Stimulated activated naive B cell treated with anti-CD40 and anti-IgM and Interleukin-4, amounts not matched to agents 10 μg/mL and 1 μg/mL and 100 μg/mL, for 72 hours (primary cell): ENCODE measurements around the gene DPH7.
A peak's percentile ranks its signal among the peaks of the same experiment; 100 is the strongest.
"Not testable (repeated sequence)": the region's sequence is repeated elsewhere in the genome, so short reads cannot be mapped to it uniquely, and the experiment has no call there.

Source experiments
- ATAC-seq, 2 donors: fragments of 150-1000 bp; cut with Tn5 transposase; replicated peaks; 2 replicates each; pipeline ENCODE4 v1.10.0; 2021; ENCODE audit warnings: moderate library complexity in 1 of 2
- DNase-seq: peaks from one replicate; pipeline ENCODE4 v3.0.0; 2021
- H3K27ac Mint-ChIP-seq: one replicate; pipeline ENCODE4 v1.8.0; 2022; ENCODE audit warnings: mild to moderate bottlenecking, mixed read lengths
- H3K27me3 Mint-ChIP-seq, 2 donors: one replicate each; pipeline ENCODE4 v1.8.0; 2022; ENCODE audit warnings: mixed read lengths in 2 of 2
- H3K36me3 Mint-ChIP-seq, 2 donors: one replicate each; pipeline ENCODE4 v1.8.0; 2022; ENCODE audit warnings: mixed read lengths in 2 of 2, mild to moderate bottlenecking in 1 of 2
- H3K4me1 Mint-ChIP-seq, 2 donors: one replicate each; pipeline ENCODE4 v1.8.0; 2022; ENCODE audit warnings: mixed read lengths in 2 of 2, mild to moderate bottlenecking in 1 of 2
- H3K4me3 Mint-ChIP-seq, 2 donors: one replicate each; pipeline ENCODE4 v1.8.0; 2022; ENCODE audit warnings: mild to moderate bottlenecking in 2 of 2, mixed read lengths in 2 of 2, moderate library complexity in 1 of 2
- H3K9me3 Mint-ChIP-seq, 2 donors: one replicate each; pipeline ENCODE4 v1.8.0; 2022; ENCODE audit warnings: mixed read lengths in 2 of 2, mild to moderate bottlenecking in 1 of 2

DPH7 gene

GRCh38 chr9:137578518-137579258, at the start of gene DPH7:
Gene DPH7, minus strand, starts transcription at chr9:137578925. Its CDS starts 148 bp downstream, at chr9:137578777.
- Mint-ChIP-seq H3K9me3 (no peaks in the 10 kb centered on the region), H3K4me3 (peak within 1 kb of the TSS; percentile 85 to 87), H3K36me3 (peaks cover 38 to 42% of the 10 kb centered on the region in 2 donors), H3K27ac (peak within 1 kb of the TSS; percentile 82), H3K4me1 (peaks cover 22 to 51% of the 10 kb centered on the region in 2 donors), H3K27me3 (no peaks in the 10 kb centered on the region)
- peak; percentile 91 for DNase-seq
- peak; percentile 99 for ATAC-seq

DNA sequence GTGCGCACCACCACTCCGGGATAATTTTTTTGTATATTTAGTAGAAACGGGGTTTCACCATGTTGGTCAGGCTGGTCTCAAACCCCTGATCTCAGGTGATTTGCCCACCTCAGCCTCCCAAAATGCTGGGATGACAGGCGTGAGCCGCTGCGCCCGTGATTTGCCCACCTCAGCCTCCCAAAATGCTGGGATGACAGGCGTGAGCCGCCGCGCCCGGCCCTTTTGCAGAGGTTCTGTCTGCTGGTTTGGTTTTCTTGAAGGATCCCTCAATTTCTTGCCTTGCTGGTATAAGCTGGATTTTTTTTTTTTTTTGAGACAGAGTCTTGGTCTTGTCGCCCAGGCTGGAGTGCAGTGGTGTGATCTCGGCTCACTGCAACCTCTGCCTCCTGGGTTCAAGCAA, 48.7 kb upstream of the DPH7 start:
- H3K9me3 Mint-ChIP-seq, DNase-seq, H3K27me3 Mint-ChIP-seq, H3K27ac Mint-ChIP-seq, ATAC-seq, H3K4me3 Mint-ChIP-seq: not testable (repeated sequence)
- H3K36me3 Mint-ChIP-seq: peaks cover 20 to 34% of the 10 kb centered on the region in 2 donors
- H3K4me1 Mint-ChIP-seq: peaks cover 29 to 67% of the 10 kb centered on the region in 2 donors

DNA sequence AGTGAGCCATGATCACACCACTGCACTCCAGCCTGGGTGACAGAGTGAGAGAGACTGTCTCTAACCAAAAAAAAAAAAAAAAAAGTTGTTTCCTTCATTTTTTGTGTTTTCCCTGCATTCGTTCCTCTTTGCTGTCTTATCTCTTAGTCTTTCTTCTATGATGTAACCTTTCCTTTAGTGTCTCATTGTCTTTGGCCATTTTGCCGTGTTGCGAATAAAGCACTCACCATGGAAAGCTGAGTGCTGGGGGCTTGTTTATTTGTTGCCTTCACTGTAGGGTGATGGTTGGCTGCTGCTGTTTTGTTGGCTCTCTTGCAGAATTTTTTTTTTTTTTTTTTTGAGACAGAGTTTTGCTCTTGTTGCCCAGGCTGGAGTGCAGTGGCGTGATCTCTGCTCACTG, 47.7 kb upstream of the DPH7 start:
- no peaks in the 10 kb centered on the region for H3K27me3 Mint-ChIP-seq
- DNase-seq (no peak), ATAC-seq (no peak)
- H3K9me3 Mint-ChIP-seq: no peaks in the 10 kb centered on the region
- H3K4me3 Mint-ChIP-seq: no peak overlapping the region
- H3K36me3 Mint-ChIP-seq: peaks cover 20 to 38% of the 10 kb centered on the region in 2 donors
- no peak overlapping the region for H3K27ac Mint-ChIP-seq
- H3K4me1 Mint-ChIP-seq: peaks cover 23 to 64% of the 10 kb centered on the region in 2 donors

DNA sequence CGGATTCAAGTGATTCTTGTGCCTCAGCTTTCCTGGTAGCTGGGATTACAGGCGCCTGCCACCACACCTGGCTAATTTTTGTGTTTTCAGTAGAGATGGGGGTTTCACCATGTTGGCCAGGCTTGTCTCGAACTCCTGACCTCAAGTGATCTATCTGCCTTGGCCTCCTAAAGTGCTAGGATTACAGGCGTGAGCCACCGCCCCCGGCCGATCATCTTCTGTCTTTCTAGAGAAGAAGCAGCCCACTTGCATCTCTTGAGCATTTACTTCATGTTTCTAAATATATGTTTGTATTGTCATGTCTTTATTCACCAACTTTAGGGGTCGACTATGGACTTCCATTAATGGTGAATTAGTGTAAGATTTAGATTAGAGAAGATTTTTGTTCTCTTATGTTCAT, 43.5 kb upstream of the DPH7 start:
- H3K4me3 Mint-ChIP-seq, DNase-seq, H3K9me3 Mint-ChIP-seq, ATAC-seq, H3K27me3 Mint-ChIP-seq: not testable (repeated sequence)
- peaks cover 14 to 33% of the 10 kb centered on the region in 2 donors for H3K36me3 Mint-ChIP-seq
- peaks cover 23 to 66% of the 10 kb centered on the region in 2 donors for H3K4me1 Mint-ChIP-seq
- peak overlapping the region; percentile 14 for H3K27ac Mint-ChIP-seq

- ATAC-seq: no peak
- Mint-ChIP-seq H3K36me3 (peaks cover 12 to 30% of the 10 kb centered on the region in 2 donors), H3K4me3 (peak overlapping the region in 1 of 2 donors; percentile 10), H3K9me3 (no peaks in the 10 kb centered on the region), H3K4me1 (peaks cover 23 to 69% of the 10 kb centered on the region in 2 donors), H3K27me3 (no peaks in the 10 kb centered on the region), H3K27ac (no peak overlapping the region)
- no peak for DNase-seq
Observed at GRCh38 chr9:137621131-137621757, 42.5 kb upstream of the DPH7 start.

- peak overlapping the region; percentile 10 to 35 for H3K4me3 Mint-ChIP-seq
- peaks cover 24 to 67% of the 10 kb centered on the region in 2 donors for H3K4me1 Mint-ChIP-seq
- H3K27me3 Mint-ChIP-seq: no peaks in the 10 kb centered on the region
- H3K9me3 Mint-ChIP-seq: no peaks in the 10 kb centered on the region
- ATAC-seq: no peak
- peaks cover 11 to 31% of the 10 kb centered on the region in 2 donors for H3K36me3 Mint-ChIP-seq
- H3K27ac Mint-ChIP-seq: peak overlapping the region; percentile 5
- DNase-seq: no peak
Observed at GRCh38 chr9:137620581-137620980, 41.9 kb upstream of the DPH7 start.

GRCh38 chr9:137620048-137620405, 41.3 kb upstream of the DPH7 start:
- DNase-seq (no peak), ATAC-seq (no peak)
- Mint-ChIP-seq H3K9me3 (no peaks in the 10 kb centered on the region), H3K4me3 (peak overlapping the region; percentile 79 to 86), H3K27me3 (no peaks in the 10 kb centered on the region), H3K36me3 (peaks cover 8 to 26% of the 10 kb centered on the region in 2 donors), H3K27ac (peak overlapping the region; percentile 88), H3K4me1 (peaks cover 19 to 62% of the 10 kb centered on the region in 2 donors)

DNA sequence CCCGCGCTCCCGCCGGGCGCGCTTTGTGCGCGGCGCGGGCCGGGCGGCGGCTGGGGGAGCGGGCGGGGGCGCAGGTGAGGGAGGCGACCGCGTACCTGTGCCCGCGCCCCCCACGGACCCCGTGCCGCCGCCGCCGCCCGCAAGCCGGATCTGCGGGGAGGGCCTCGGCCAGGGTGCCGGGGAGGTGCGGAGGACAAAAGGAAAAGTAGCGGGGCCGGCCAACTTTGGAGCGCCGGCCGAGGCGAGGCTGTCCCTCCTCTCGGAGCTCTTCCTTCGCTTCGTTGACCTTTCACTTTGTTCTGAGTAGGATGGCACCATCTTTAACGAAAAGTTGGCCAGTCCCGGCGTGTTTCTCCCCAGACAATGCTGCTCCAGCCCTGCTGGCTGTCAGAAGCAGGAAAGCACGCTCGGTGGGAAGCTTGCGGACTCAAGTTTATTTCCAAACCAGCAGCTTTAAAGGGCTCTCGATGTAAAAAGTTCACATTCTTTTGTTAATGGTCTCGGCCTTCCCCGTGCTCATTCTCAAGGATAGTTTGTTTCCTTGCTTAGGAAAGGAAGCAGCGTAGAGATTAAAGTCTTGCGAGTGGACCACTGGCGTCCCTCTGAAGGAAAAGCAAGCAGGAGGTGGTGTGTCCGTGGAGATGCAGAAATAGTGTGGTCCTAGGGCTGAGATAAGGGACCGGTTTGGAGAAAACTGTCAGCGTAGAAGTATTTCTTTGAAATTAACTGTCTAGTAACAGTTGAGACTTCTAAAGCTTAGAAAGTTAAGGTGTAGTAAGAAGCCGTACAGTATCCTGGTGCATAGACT, 40.7 kb upstream of the DPH7 start:
- Mint-ChIP-seq H3K4me3 (peak overlapping the region; percentile 79 to 86), H3K9me3 (no peaks in the 10 kb centered on the region), H3K27ac (peak overlapping the region; percentile 88), H3K4me1 (peaks cover 23 to 60% of the 10 kb centered on the region in 2 donors), H3K36me3 (peaks cover 6 to 30% of the 10 kb centered on the region in 2 donors), H3K27me3 (no peaks in the 10 kb centered on the region)
- ATAC-seq (peak; percentile 50 to 58), DNase-seq (peak; percentile 44)

DNA sequence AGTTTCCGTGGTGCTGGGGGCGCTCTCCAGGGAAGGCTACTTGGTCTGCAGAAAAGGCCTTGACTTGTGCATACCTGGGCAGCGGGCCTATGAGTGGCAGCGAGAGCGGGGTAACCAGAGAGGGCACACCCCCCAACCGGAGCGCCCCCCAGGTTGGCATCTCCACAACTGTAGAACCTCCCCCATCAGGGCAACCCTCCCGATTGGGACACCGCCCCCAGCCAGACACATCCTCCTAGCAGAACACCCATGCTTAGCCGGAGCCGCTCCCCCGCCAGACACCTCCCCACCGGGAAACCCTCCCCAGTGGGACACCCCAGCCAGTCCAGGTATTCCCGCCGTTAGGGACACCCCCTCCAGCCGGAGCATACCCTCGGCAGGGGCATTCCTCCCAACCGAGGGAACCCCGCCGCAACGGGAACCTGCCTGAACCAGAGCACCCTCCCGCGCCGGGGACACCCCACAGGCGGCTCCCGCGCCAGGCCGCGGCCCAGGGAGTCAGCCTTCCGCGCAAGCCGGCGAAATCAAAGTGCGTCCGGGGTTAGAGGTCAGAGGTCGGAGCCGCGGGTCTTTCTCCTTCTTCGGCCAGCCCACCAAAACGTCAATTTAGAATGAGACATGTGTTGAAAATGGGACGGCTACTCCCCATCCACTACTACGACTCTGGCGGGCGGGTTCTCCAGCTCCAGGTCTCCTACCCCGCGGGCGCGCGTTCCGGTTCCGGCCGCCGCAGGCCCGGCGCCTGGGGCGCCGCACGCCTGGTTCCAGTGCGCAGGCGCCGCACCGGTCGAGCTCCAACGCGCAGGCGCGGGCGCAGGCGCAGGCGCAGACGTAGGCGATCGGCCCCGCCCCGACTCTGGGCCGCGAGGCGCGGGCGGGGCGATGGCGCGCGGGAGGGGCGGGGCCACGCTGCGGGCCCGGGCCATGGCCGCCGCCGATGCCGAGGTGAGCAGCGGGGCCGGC, 39.7 kb upstream of the DPH7 start, which contains the start of gene EHMT1:
Gene EHMT1, plus strand, starts transcription at position 901 of the 963 bp plus-strand sequence. Its CDS starts 24 bp downstream, at position 925.
- DNase-seq (peak; percentile 90), ATAC-seq (peak; percentile 77 to 86)
- Mint-ChIP-seq H3K36me3 (peaks cover 5 to 30% of the 10 kb centered on the region in 2 donors), H3K9me3 (no peaks in the 10 kb centered on the region), H3K4me3 (peak within 1 kb of the TSS; percentile 86 to 93), H3K27ac (peak within 1 kb of the TSS; percentile 96), H3K4me1 (peaks cover 23 to 52% of the 10 kb centered on the region in 2 donors), H3K27me3 (no peaks in the 10 kb centered on the region)

GRCh38 chr9:137615387-137615871, 36.7 kb upstream of the DPH7 start:
- ATAC-seq (no peak), DNase-seq (no peak)
- no peaks in the 10 kb centered on the region for H3K27me3 Mint-ChIP-seq
- H3K36me3 Mint-ChIP-seq: peaks cover 9 to 30% of the 10 kb centered on the region in 2 donors
- H3K4me3 Mint-ChIP-seq: no peak overlapping the region
- H3K9me3 Mint-ChIP-seq: no peaks in the 10 kb centered on the region
- H3K4me1 Mint-ChIP-seq: peaks cover 25 to 56% of the 10 kb centered on the region in 2 donors
- H3K27ac Mint-ChIP-seq: no peak overlapping the region

- Mint-ChIP-seq H3K4me1 (peaks cover 23 to 52% of the 10 kb centered on the region in 2 donors), H3K9me3 (no peaks in the 10 kb centered on the region), H3K27ac (peak overlapping the region; percentile 87), H3K4me3 (no peak overlapping the region), H3K36me3 (peaks cover 9 to 30% of the 10 kb centered on the region in 2 donors), H3K27me3 (no peaks in the 10 kb centered on the region)
- ATAC-seq: no peak
- no peak for DNase-seq
Observed at GRCh38 chr9:137614631-137615386, 36.1 kb upstream of the DPH7 start.

- Mint-ChIP-seq H3K27me3 (no peaks in the 10 kb centered on the region), H3K9me3 (no peaks in the 10 kb centered on the region), H3K4me3 (no peak overlapping the region), H3K36me3 (peaks cover 9 to 30% of the 10 kb centered on the region in 2 donors), H3K27ac (no peak overlapping the region), H3K4me1 (peaks cover 20 to 48% of the 10 kb centered on the region in 2 donors)
- ATAC-seq (no peak), DNase-seq (no peak)
Observed at GRCh38 chr9:137613738-137614523, 35.2 kb upstream of the DPH7 start.
